ENCODE measurements around the gene BCKDHA. TPM values are rescaled to one million over a fixed set of nuclear protein-coding genes. Genes with fewer than 3 reads are reported as not detected.
"Not testable (repeated sequence)": the region's sequence is repeated elsewhere in the genome, so short reads cannot be mapped to it uniquely, and the experiment has no call there.

BCKDHA gene
- total RNA-seq, 2 experiments from 2014 or later, result 18.2 to 21.7 TPM

- Mint-ChIP-seq H3K36me3 (ENCODE audit: low read depth) (peaks cover 8% of the 10 kb centered on the region), H3K9me3 (no peaks in the 10 kb centered on the region), H3K27me3 (ENCODE audit: low read depth) (no peaks in the 10 kb centered on the region), H3K27ac (no peak overlapping the region), H3K4me1 (ENCODE audit: low read depth) (peaks cover 24% of the 10 kb centered on the region), H3K4me3 (no peak overlapping the region)
- DNase-seq, result no peak
- CTCF ChIA-PET, result interaction anchor here (0.6 to 1.5 kb wide), 5 partner anchors 18 to 268 kb away, joined by 3 to 7 read pairs (median 4); no protein-coding TSS in a partner anchor
- intact Hi-C loops (cut with micrococcal nuclease), result no loop called here
Observed at GRCh38 chr19:41431426-41432386, 34.1 kb downstream of the BCKDHA start.

GRCh38 chr19:41433171-41433570, 35.6 kb downstream of the BCKDHA start:
- peak overlapping the region; percentile 53 for H3K27ac Mint-ChIP-seq
- peaks cover 10% of the 10 kb centered on the region for H3K4me1 Mint-ChIP-seq (ENCODE audit: low read depth)
- H3K9me3 Mint-ChIP-seq, result no peaks in the 10 kb centered on the region
- no peak overlapping the region for H3K4me3 Mint-ChIP-seq
- intact Hi-C loops (cut with micrococcal nuclease), result no loop called here
- peaks cover 11% of the 10 kb centered on the region for H3K36me3 Mint-ChIP-seq (ENCODE audit: low read depth)
- DNase-seq, result no peak
- H3K27me3 Mint-ChIP-seq (ENCODE audit: low read depth), result no peaks in the 10 kb centered on the region
- CTCF ChIA-PET, result interaction anchor here (0.6 kb wide), 1 partner anchor 904 kb away, joined by 3 read pairs; no protein-coding TSS in a partner anchor

- peaks cover 10% of the 10 kb centered on the region for H3K36me3 Mint-ChIP-seq (ENCODE audit: low read depth)
- intact Hi-C loops (cut with micrococcal nuclease), result no loop called here
Observed at GRCh38 chr19:41434450-41434849, 36.8 kb downstream of the BCKDHA start.

GRCh38 chr19:41435376-41435775, 37.8 kb downstream of the BCKDHA start:
- peaks cover 13% of the 10 kb centered on the region for H3K4me1 Mint-ChIP-seq (ENCODE audit: low read depth)
- DNase-seq; H3K4me3 Mint-ChIP-seq; H3K36me3 Mint-ChIP-seq (ENCODE audit: low read depth); H3K9me3 Mint-ChIP-seq; H3K27ac Mint-ChIP-seq; H3K27me3 Mint-ChIP-seq (ENCODE audit: low read depth): not testable (repeated sequence)
- intact Hi-C loops (cut with micrococcal nuclease), result loop anchor here (5.0 kb wide), 1 partner anchor 83 kb away; the partner anchor contains the start of gene TGFB1
- CTCF ChIA-PET, result interaction anchor here (1.1 to 2.0 kb wide), 3 partner anchors 14 to 143 kb away, joined by 4 to 9 read pairs (median 5); no protein-coding TSS in a partner anchor

More at GRCh38 chr19:41434450-41434849, 36.8 kb downstream of the BCKDHA start:
- Mint-ChIP-seq H3K27ac (no peak overlapping the region), H3K4me3 (no peak overlapping the region), H3K27me3 (ENCODE audit: low read depth) (no peaks in the 10 kb centered on the region), H3K9me3 (no peaks in the 10 kb centered on the region), H3K4me1 (ENCODE audit: low read depth) (peaks cover 10% of the 10 kb centered on the region)
- no peak for DNase-seq
- CTCF ChIA-PET, result interaction anchor here (0.6 to 2.0 kb wide), 2 partner anchors 15 to 53 kb away, joined by 5 to 9 read pairs; no protein-coding TSS in a partner anchor

- Mint-ChIP-seq H3K27ac (no peak overlapping the region), H3K4me1 (ENCODE audit: low read depth) (peaks cover 13% of the 10 kb centered on the region), H3K9me3 (no peaks in the 10 kb centered on the region), H3K36me3 (ENCODE audit: low read depth) (peaks cover 10% of the 10 kb centered on the region), H3K4me3 (no peak overlapping the region), H3K27me3 (ENCODE audit: low read depth) (no peaks in the 10 kb centered on the region)
- intact Hi-C loops (cut with micrococcal nuclease), result loop anchor here (5.0 kb wide), 1 partner anchor 84 kb away; the partner anchor contains the start of gene TGFB1
- CTCF ChIA-PET, result interaction anchor here (0.6 to 2.0 kb wide), 4 partner anchors 13 to 142 kb away, joined by 4 to 9 read pairs (median 5); no protein-coding TSS in a partner anchor
- no peak for DNase-seq
Observed at GRCh38 chr19:41435936-41436673, 38.5 kb downstream of the BCKDHA start.

GRCh38 chr19:41436674-41436951, 39.0 kb downstream of the BCKDHA start:
- CTCF ChIA-PET, result interaction anchor here (0.6 to 2.0 kb wide), 3 partner anchors 13 to 127 kb away, joined by 4 to 9 read pairs (median 5); no protein-coding TSS in a partner anchor
- Mint-ChIP-seq H3K4me1 (ENCODE audit: low read depth) (peaks cover 13% of the 10 kb centered on the region), H3K9me3 (no peaks in the 10 kb centered on the region), H3K27ac (no peak overlapping the region), H3K27me3 (ENCODE audit: low read depth) (no peaks in the 10 kb centered on the region), H3K4me3 (no peak overlapping the region), H3K36me3 (ENCODE audit: low read depth) (peaks cover 10% of the 10 kb centered on the region)
- no peak for DNase-seq
- intact Hi-C loops (cut with micrococcal nuclease), result loop anchor here (5.0 kb wide), 1 partner anchor 84 kb away; the partner anchor contains the start of gene TGFB1

- CTCF ChIA-PET, result interaction anchor here (0.5 to 3.1 kb wide), 4 partner anchors 9 to 453 kb away, joined by 3 to 46 read pairs (median 3); no protein-coding TSS in a partner anchor
- DNase-seq, result no peak
- intact Hi-C loops (cut with micrococcal nuclease), result loop anchor here (2.0 to 5.0 kb wide), 2 partner anchors 86 to 129 kb away; partner anchors contain the start of gene TGFB1
- H3K4me3 Mint-ChIP-seq, result peak overlapping the region; percentile 25
- no peaks in the 10 kb centered on the region for H3K27me3 Mint-ChIP-seq (ENCODE audit: low read depth)
- peaks cover 3% of the 10 kb centered on the region for H3K36me3 Mint-ChIP-seq (ENCODE audit: low read depth)
- no peaks in the 10 kb centered on the region for H3K9me3 Mint-ChIP-seq
- no peak overlapping the region for H3K27ac Mint-ChIP-seq
- H3K4me1 Mint-ChIP-seq (ENCODE audit: low read depth), result peaks cover 13% of the 10 kb centered on the region
Observed at GRCh38 chr19:41437944-41438574, 40.4 kb downstream of the BCKDHA start.

GRCh38 chr19:41439441-41440222, 42.0 kb downstream of the BCKDHA start, which contains the start of gene DMAC2:
DMAC2 (minus strand) TSS chr19:41439912; CDS start chr19:41439899, 13 bp downstream.
- Mint-ChIP-seq H3K36me3 (ENCODE audit: low read depth) (peaks cover 3% of the 10 kb centered on the region), H3K4me1 (ENCODE audit: low read depth) (peaks cover 13% of the 10 kb centered on the region), H3K9me3 (no peaks in the 10 kb centered on the region), H3K27me3 (ENCODE audit: low read depth) (no peaks in the 10 kb centered on the region), H3K27ac (no peak within 1 kb of the TSS), H3K4me3 (no peak within 1 kb of the TSS)
- intact Hi-C loops (cut with micrococcal nuclease), result loop anchor here (1.0 to 5.0 kb wide), 5 partner anchors 42 to 176 kb away; partner anchors contain the start of genes BCKDHA, EXOSC5 and TGFB1
- peak; percentile 99 for DNase-seq
- CTCF ChIA-PET, result interaction anchor here (0.7 to 3.1 kb wide), 16 partner anchors 9 to 158 kb away, joined by 3 to 46 read pairs (median 4); partner anchors contain the start of gene CEACAM21

GRCh38 chr19:41441321-41441945, 43.8 kb downstream of the BCKDHA start:
- DNase-seq, result no peak
- Mint-ChIP-seq H3K4me3 (no peak overlapping the region), H3K27me3 (ENCODE audit: low read depth) (no peaks in the 10 kb centered on the region), H3K9me3 (no peaks in the 10 kb centered on the region), H3K27ac (no peak overlapping the region), H3K36me3 (ENCODE audit: low read depth) (peaks cover 3% of the 10 kb centered on the region), H3K4me1 (ENCODE audit: low read depth) (peaks cover 12% of the 10 kb centered on the region)
- CTCF ChIA-PET, result no interaction called here
- intact Hi-C loops (cut with micrococcal nuclease), result loop anchor here (2.0 kb wide), 1 partner anchor 155 kb away; no protein-coding TSS in a partner anchor

- Mint-ChIP-seq H3K27me3 (ENCODE audit: low read depth) (no peaks in the 10 kb centered on the region), H3K9me3 (no peaks in the 10 kb centered on the region), H3K36me3 (ENCODE audit: low read depth) (peaks cover 1% of the 10 kb centered on the region), H3K4me1 (ENCODE audit: low read depth) (peaks cover 9% of the 10 kb centered on the region), H3K27ac (no peak within 1 kb of the TSS), H3K4me3 (no peak within 1 kb of the TSS)
- CTCF ChIA-PET, result interaction anchor here (0.7 kb wide), 1 partner anchor 204 kb away, joined by 4 read pairs; no protein-coding TSS in a partner anchor
- intact Hi-C loops (cut with micrococcal nuclease), result no loop called here
- no peak for DNase-seq
Observed at GRCh38 chr19:41442473-41443355, 45.1 kb downstream of the BCKDHA start, which contains the start of gene ERICH4. ERICH4 (plus strand) TSS chr19:41443156; CDS start chr19:41443170, 14 bp downstream.
